Mesenchymal stem cell (in vitro differentiated cells and primary cell): ENCODE results near the gene ANAPC5.

Experiments used
- DNase-seq: peaks from one replicate; pipeline ENCODE4 v3.0.0-alpha.2; 2013
- H2AFZ ChIP-seq: one replicate; pipeline ENCODE4 v1.6.1; 2013; ENCODE audit warnings: low read depth, mild to moderate bottlenecking, control low read depth, inconsistent platforms, low read length, moderate library complexity
- H2AK5ac ChIP-seq: 2 replicates; pipeline ENCODE4 v1.6.1; 2013; ENCODE audit warnings: low read length, moderate library complexity, mild to moderate bottlenecking, inconsistent platforms; ENCODE audit not compliant: severe bottlenecking
- H2BK120ac ChIP-seq: one replicate; pipeline ENCODE4 v1.6.1; 2013; ENCODE audit warnings: low read depth, mild to moderate bottlenecking, inconsistent platforms, low read length, moderate library complexity
- H2BK12ac ChIP-seq, 2 experiments: one replicate each; pipeline ENCODE4 v1.6.1; 2013; ENCODE audit warnings: inconsistent platforms in 2 of 2, low read length in 2 of 2, mild to moderate bottlenecking in 2 of 2, moderate library complexity in 2 of 2, control low read depth in 1 of 2
- H2BK15ac ChIP-seq: one replicate; pipeline ENCODE4 v1.6.1; 2013; ENCODE audit warnings: mild to moderate bottlenecking, low read depth, inconsistent platforms; ENCODE audit not compliant: poor library complexity, severe bottlenecking
- H2BK5ac ChIP-seq: 2 replicates; pipeline ENCODE4 v1.6.1; 2013; ENCODE audit warnings: low read depth, mild to moderate bottlenecking, low read length, control low read depth, inconsistent platforms; ENCODE audit not compliant: poor library complexity, severe bottlenecking
- H3K14ac ChIP-seq, 2 experiments: one replicate each; pipeline ENCODE4 v1.6.1; 2013; ENCODE audit warnings: inconsistent platforms in 2 of 2, low read length in 2 of 2, control low read depth in 1 of 2, mild to moderate bottlenecking in 1 of 2, moderate library complexity in 1 of 2
- H3K18ac ChIP-seq, 2 experiments: one replicate each; pipeline ENCODE4 v1.6.1; 2013; ENCODE audit warnings: inconsistent platforms in 2 of 2, low read length in 2 of 2, control low read depth in 1 of 2, low read depth in 1 of 2, mild to moderate bottlenecking in 1 of 2
- H3K23ac ChIP-seq, 2 experiments: one replicate each; pipeline ENCODE4 v1.6.1; 2013; ENCODE audit warnings: inconsistent platforms in 2 of 2, low read length in 2 of 2, mild to moderate bottlenecking in 2 of 2, moderate library complexity in 2 of 2, control low read depth in 1 of 2
- H3K27ac ChIP-seq: 2 replicates; pipeline ENCODE4 v1.5.1; 2013; ENCODE audit warnings: mild to moderate bottlenecking, moderate library complexity, low read length, control low read depth, inconsistent platforms; ENCODE audit not compliant: poor library complexity, severe bottlenecking
- H3K27me3 ChIP-seq, 2 experiments: 2 replicates each; pipeline versions ENCODE4 v1.6.1 to v1.7.0; 2013; ENCODE audit warnings: low read length in 2 of 2, mild to moderate bottlenecking in 2 of 2, moderate library complexity in 2 of 2, control low read depth in 1 of 2, inconsistent platforms in 1 of 2; ENCODE audit not compliant: control insufficient read depth in 1 of 2, insufficient read depth in 1 of 2
- H3K36me3 ChIP-seq, 2 experiments: 2 replicates each; pipeline versions ENCODE4 v1.6.1 to v1.7.0; 2013; ENCODE audit warnings: low read length in 2 of 2, control low read depth in 1 of 2, inconsistent platforms in 1 of 2, low read depth in 1 of 2, mild to moderate bottlenecking in 1 of 2; ENCODE audit not compliant: insufficient read depth in 2 of 2, control insufficient read depth in 1 of 2
- H3K4ac ChIP-seq, 2 experiments: one replicate each; pipeline ENCODE4 v1.6.1; 2013; ENCODE audit warnings: inconsistent platforms in 2 of 2, low read length in 2 of 2, mild to moderate bottlenecking in 2 of 2, moderate library complexity in 2 of 2, control low read depth in 1 of 2, low read depth in 1 of 2
- H3K4me1 ChIP-seq: 2 replicates; pipeline ENCODE4 v1.6.1; 2013; ENCODE audit warnings: low read depth, low read length, control low read depth; ENCODE audit not compliant: control insufficient read depth, insufficient read depth
- H3K4me2 ChIP-seq: 2 replicates; pipeline ENCODE4 v1.6.1; 2013; ENCODE audit warnings: low read length, mild to moderate bottlenecking, inconsistent platforms; ENCODE audit not compliant: poor library complexity, severe bottlenecking
- H3K4me3 ChIP-seq, 2 experiments: 2 replicates each; pipeline versions ENCODE4 v1.5.1 to v1.7.0; 2013; ENCODE audit warnings: low read length in 2 of 2, mild to moderate bottlenecking in 2 of 2, control low read depth in 1 of 2, low read depth in 1 of 2; ENCODE audit not compliant: insufficient read depth in 1 of 2
- H3K79me1 ChIP-seq: replicated peaks from 2 replicates; pipeline ENCODE4 v1.6.1; 2013; ENCODE audit warnings: mild to moderate bottlenecking, control low read depth, low read length, inconsistent platforms; ENCODE audit not compliant: poor library complexity, severe bottlenecking
- H3K9ac ChIP-seq: 2 replicates; pipeline ENCODE4 v1.7.0; 2013; ENCODE audit warnings: mild to moderate bottlenecking, low read length, moderate library complexity
- H3K9me3 ChIP-seq: 2 replicates; pipeline ENCODE4 v1.7.0; 2013; ENCODE audit warnings: mild to moderate bottlenecking, low read length; ENCODE audit not compliant: control insufficient read depth
- H4K8ac ChIP-seq: one replicate; pipeline ENCODE4 v1.6.1; 2013; ENCODE audit warnings: inconsistent platforms, mild to moderate bottlenecking, low read length, moderate library complexity
- H4K91ac ChIP-seq: one replicate; pipeline ENCODE4 v1.6.1; 2013; ENCODE audit warnings: mild to moderate bottlenecking, low read length, inconsistent platforms
- WGBS: methylation state at CpG from one replicate; pipeline ENCODE4 v1.1.7; 2013; ENCODE audit warnings: mixed read lengths; 5-methylcytosine and 5-hydroxymethylcytosine counted together

The ANAPC5 gene

DNA sequence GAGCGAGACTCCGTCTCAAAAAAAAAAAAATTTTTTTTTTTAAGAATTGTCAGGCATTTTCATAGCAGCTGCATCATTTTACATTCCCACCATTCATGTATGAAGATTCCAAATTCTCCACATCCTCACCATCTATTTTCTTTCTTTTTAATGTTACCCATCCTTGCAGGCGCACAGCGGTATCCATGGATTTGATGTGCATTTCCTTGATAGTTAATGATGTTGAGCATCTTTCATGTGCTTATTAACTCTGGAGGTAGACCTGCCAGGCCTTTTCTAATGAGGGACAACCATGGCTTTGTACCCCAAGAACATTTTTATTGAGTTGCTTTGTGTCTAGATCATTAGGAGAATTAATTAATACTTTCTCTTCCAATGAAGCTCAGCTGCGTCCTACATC is 46.1 kb upstream of the ANAPC5 start:
- Histone ChIP-seq H3K27me3 (no peaks in the 10 kb centered on the region), H2BK15ac (no peak overlapping the region), H3K9ac (no peak overlapping the region), H3K18ac (no peak overlapping the region), H3K27ac (no peak overlapping the region), H2AFZ (no peak overlapping the region), H3K36me3 (no peaks in the 10 kb centered on the region), H3K9me3 (no peaks in the 10 kb centered on the region), H2AK5ac (no peak overlapping the region), H3K14ac (no peak overlapping the region), H3K4me1 (peaks cover 3% of the 10 kb centered on the region), H3K79me1 (peaks cover 4% of the 10 kb centered on the region), H2BK5ac (no peak overlapping the region), H3K4ac (no peak overlapping the region), H4K8ac (no peak overlapping the region), H2BK120ac (no peak overlapping the region), H2BK12ac (no peak overlapping the region), H3K23ac (no peak overlapping the region), H3K4me2 (no peak overlapping the region), H3K4me3 (no peak overlapping the region), H4K91ac (no peak overlapping the region)
- no peak for DNase-seq
- 100% methylated on average over 4 of the region's 5 CpGs for WGBS

GRCh38 chr12:121397521-121397920 is 45.3 kb upstream of the ANAPC5 start:
- no peak overlapping the region for H2AFZ ChIP-seq

GRCh38 chr12:121392325-121392716 is 40.1 kb upstream of the ANAPC5 start:
- Histone ChIP-seq H3K18ac (no peak overlapping the region), H2BK15ac (no peak overlapping the region), H2BK120ac (no peak overlapping the region), H2BK12ac (no peak overlapping the region), H3K79me1 (no peaks in the 10 kb centered on the region), H3K14ac (no peak overlapping the region), H3K4ac (no peak overlapping the region), H3K9me3 (no peaks in the 10 kb centered on the region), H2BK5ac (no peak overlapping the region), H3K23ac (no peak overlapping the region), H3K4me1 (peaks cover 4% of the 10 kb centered on the region), H3K4me3 (peak overlapping the region in 1 of 2 experiments; percentile 68), H4K8ac (no peak overlapping the region), H2AFZ (no peak overlapping the region), H3K27ac (no peak overlapping the region), H3K4me2 (no peak overlapping the region), H3K27me3 (no peaks in the 10 kb centered on the region), H3K9ac (peak overlapping the region; percentile 68), H3K36me3 (no peaks in the 10 kb centered on the region), H2AK5ac (no peak overlapping the region), H4K91ac (no peak overlapping the region)
- no peak for DNase-seq
- WGBS, result 100% methylated on average over 2 of the region's 3 CpGs

More at GRCh38 chr12:121397521-121397920, 45.3 kb upstream of the ANAPC5 start:
- H3K36me3 ChIP-seq, result no peaks in the 10 kb centered on the region
- H3K23ac ChIP-seq, result no peak overlapping the region
- no peak overlapping the region for H3K4ac ChIP-seq
- no peak overlapping the region for H4K8ac ChIP-seq
- no peaks in the 10 kb centered on the region for H3K27me3 ChIP-seq
- H2BK15ac ChIP-seq, result no peak overlapping the region
- 98% methylated on average over 14 of the region's 14 CpGs for WGBS
- H2AK5ac ChIP-seq, result no peak overlapping the region
- no peak overlapping the region for H3K14ac ChIP-seq
- H3K9me3 ChIP-seq, result no peaks in the 10 kb centered on the region
- no peak overlapping the region for H2BK120ac ChIP-seq
- no peak overlapping the region for H3K4me2 ChIP-seq
- no peak for DNase-seq
- no peak overlapping the region for H3K27ac ChIP-seq
- peaks cover 3% of the 10 kb centered on the region for H3K4me1 ChIP-seq
- H2BK5ac ChIP-seq, result no peak overlapping the region
- no peak overlapping the region for H3K9ac ChIP-seq
- H4K91ac ChIP-seq, result no peak overlapping the region
- H3K18ac ChIP-seq, result no peak overlapping the region
- H3K79me1 ChIP-seq, result peaks cover 4% of the 10 kb centered on the region
- H3K4me3 ChIP-seq, result no peak overlapping the region
- no peak overlapping the region for H2BK12ac ChIP-seq

- no peak overlapping the region for H3K4ac ChIP-seq
- H3K27ac ChIP-seq, result no peak overlapping the region
- no peak overlapping the region for H3K18ac ChIP-seq
- no peak overlapping the region for H2BK5ac ChIP-seq
- no peaks in the 10 kb centered on the region for H3K36me3 ChIP-seq
- peak; percentile 72 for DNase-seq
- H3K4me2 ChIP-seq, result no peak overlapping the region
- no peak overlapping the region for H4K91ac ChIP-seq
- no peak overlapping the region for H2AFZ ChIP-seq
- H3K9ac ChIP-seq, result peak overlapping the region; percentile 68
- H3K27me3 ChIP-seq, result no peaks in the 10 kb centered on the region
- H3K23ac ChIP-seq, result no peak overlapping the region
- H3K79me1 ChIP-seq, result no peaks in the 10 kb centered on the region
- no peaks in the 10 kb centered on the region for H3K9me3 ChIP-seq
- H2BK120ac ChIP-seq, result no peak overlapping the region
- no peak overlapping the region for H2BK15ac ChIP-seq
- H3K4me1 ChIP-seq, result peaks cover 4% of the 10 kb centered on the region
- no peak overlapping the region for H3K14ac ChIP-seq
- WGBS, result 72% methylated on average over 9 of the region's 10 CpGs
- peak overlapping the region in 1 of 2 experiments; percentile 68 for H3K4me3 ChIP-seq
- H2AK5ac ChIP-seq, result no peak overlapping the region
- no peak overlapping the region for H2BK12ac ChIP-seq
- no peak overlapping the region for H4K8ac ChIP-seq
Observed at GRCh38 chr12:121391619-121392324, 39.6 kb upstream of the ANAPC5 start.
